H1 (cell line): ENCODE results near the gene PTPRR. TPM values are rescaled to one million over a fixed set of nuclear protein-coding genes. Genes with fewer than 3 reads are reported as not detected.

ENCODE experiments used
- CTCF ChIA-PET: fragments of 300-600 bp; sonication (Branson Sonifier 250); formaldehyde crosslinking; loops from one replicate; lab custom pipeline; 2021; ENCODE audit not compliant: partially characterized antibody; lab: Charles Lee
- POLR2A ChIA-PET: fragments of 300-600 bp; sonication (Branson Sonifier 250); formaldehyde crosslinking; loops from one replicate; lab custom pipeline; 2021; ENCODE audit warnings: inconsistent platforms; ENCODE audit not compliant: partially characterized antibody; lab: Charles Lee
- DNase-seq, 2 experiments: peaks; one replicate each; pipeline versions ENCODE4 v3.0.0 to v3.0.0-alpha.2; 2010 to 2022; ENCODE audit warnings: low spot score in 2 of 2, low read depth in 1 of 2, mixed read lengths in 1 of 2
- FAIRE-seq: peaks from 2 replicates; lab custom pipeline; 2011; peaks lifted over from hg19 to GRCh38; lab: Jason Lieb, UNC
- H2AFZ ChIP-seq: 2 replicates; pipeline ENCODE4 v1.8.1; 2012; ENCODE audit warnings: low read length, inconsistent platforms
- H2AK5ac ChIP-seq: 2 replicates; pipeline ENCODE4 v1.6.1; 2013; ENCODE audit warnings: low read depth, low read length
- H2BK120ac ChIP-seq: replicated peaks from 2 replicates; pipeline ENCODE3; 2013; ENCODE audit warnings: low read depth, low read length, inconsistent platforms
- H2BK12ac ChIP-seq: 2 replicates; pipeline ENCODE4 v1.6.1; 2013; ENCODE audit warnings: low read depth, low read length
- H2BK15ac ChIP-seq: 2 replicates; pipeline ENCODE4 v1.6.1; 2013; ENCODE audit warnings: low read length
- H2BK20ac ChIP-seq: 2 replicates; pipeline ENCODE4 v1.6.1; 2013; ENCODE audit warnings: low read length
- H2BK5ac ChIP-seq: 2 replicates; pipeline ENCODE4 v1.6.1; 2013; ENCODE audit warnings: low read depth, low read length
- H3K14ac ChIP-seq: 2 replicates; pipeline ENCODE4 v1.6.1; 2013; ENCODE audit warnings: inconsistent platforms; ENCODE audit not compliant: insufficient read length
- H3K18ac ChIP-seq: 2 replicates; pipeline ENCODE4 v1.6.1; 2013; ENCODE audit warnings: low read length; ENCODE audit errors: extremely low read depth
- H3K23ac ChIP-seq: 2 replicates; pipeline ENCODE4 v1.6.1; 2013; ENCODE audit warnings: inconsistent platforms; ENCODE audit not compliant: insufficient read length
- H3K23me2 ChIP-seq: 2 replicates; pipeline ENCODE4 v1.6.1; 2013; ENCODE audit warnings: low read depth, low read length
- H3K27ac ChIP-seq: 2 replicates; pipeline ENCODE4 v1.6.1; 2011; ENCODE audit warnings: low read depth, low read length, inconsistent platforms
- H3K27me3 ChIP-seq, 4 experiments: replicated peaks in 1 of 4; 1 replicate in 1 of 4; 2 replicates in 3 of 4; pipeline versions ENCODE4 v1.6.1 to v1.8.1; 2011 to 2013; ENCODE audit warnings: low read length in 3 of 4, mild to moderate bottlenecking in 3 of 4, inconsistent platforms in 2 of 4, mixed read lengths in 2 of 4, moderate library complexity in 1 of 4; ENCODE audit not compliant: control insufficient read depth in 3 of 4, insufficient read depth in 3 of 4; ENCODE audit errors: extremely low read depth in 1 of 4
- H3K36me3 ChIP-seq, 4 experiments: 2 replicates each; pipeline versions ENCODE4 v1.6.1 to v1.8.1; 2011 to 2013; ENCODE audit warnings: mild to moderate bottlenecking in 4 of 4, low read length in 3 of 4, moderate library complexity in 2 of 4, control low read depth in 1 of 4, inconsistent platforms in 1 of 4; ENCODE audit not compliant: insufficient read depth in 4 of 4, control insufficient read depth in 2 of 4
- H3K4ac ChIP-seq: replicated peaks from 2 replicates; pipeline ENCODE3; 2013; ENCODE audit warnings: low read length, low read depth, mixed read lengths, inconsistent platforms; ENCODE audit not compliant: insufficient read length
- H3K4me1 ChIP-seq, 4 experiments: replicated peaks in 1 of 4; 1 replicate in 1 of 4; 2 replicates in 3 of 4; pipeline versions ENCODE4 v1.6.1 to v1.8.1; 2011 to 2013; ENCODE audit warnings: low read length in 3 of 4, inconsistent platforms in 2 of 4, mixed read lengths in 1 of 4; ENCODE audit not compliant: insufficient read depth in 4 of 4, control insufficient read depth in 3 of 4
- H3K4me2 ChIP-seq, 2 experiments: 2 replicates each; pipeline versions ENCODE4 v1.6.1 to v1.8.1; 2011 to 2013; ENCODE audit warnings: low read depth in 2 of 2, low read length in 2 of 2, control low read depth in 1 of 2, inconsistent platforms in 1 of 2, mild to moderate bottlenecking in 1 of 2; ENCODE audit not compliant: insufficient read depth in 1 of 2
- H3K4me3 ChIP-seq, 4 experiments: fragments of 200-600, 300-600 bp in 1 of 4; sonication (generic), shearing (Covaris generic), sonication (Bioruptor Twin) in 1 of 4; 2 replicates each; pipeline versions ENCODE4 v1.5.1 to v1.8.1; 2011 to 2016; ENCODE audit warnings: low read length in 4 of 4, low read depth in 3 of 4, control low read depth in 2 of 4, inconsistent platforms in 2 of 4, mild to moderate bottlenecking in 2 of 4, mixed read lengths in 1 of 4, moderate library complexity in 1 of 4; ENCODE audit not compliant: insufficient read depth in 2 of 4; ENCODE audit errors: extremely low read depth in 1 of 4
- H3K56ac ChIP-seq: replicated peaks from 2 replicates; pipeline ENCODE3; 2013; ENCODE audit warnings: low read depth, mild to moderate bottlenecking, mixed read lengths, low read length, inconsistent platforms; ENCODE audit not compliant: insufficient read length
- H3K79me1 ChIP-seq: 2 replicates; pipeline ENCODE4 v1.6.1; 2013; ENCODE audit warnings: low read depth, low read length, control low read depth
- H3K79me2 ChIP-seq, 2 experiments: 2 replicates each; pipeline versions ENCODE4 v1.6.1 to v1.8.1; 2012 to 2013; ENCODE audit warnings: low read length in 2 of 2, mild to moderate bottlenecking in 2 of 2, inconsistent platforms in 1 of 2; ENCODE audit not compliant: insufficient read depth in 2 of 2, control insufficient read depth in 1 of 2
- H3K9ac ChIP-seq, 4 experiments: replicated peaks in 1 of 4; 1 replicate in 1 of 4; 2 replicates in 3 of 4; pipeline versions ENCODE4 v1.6.1 to v1.8.1; 2011 to 2013; ENCODE audit warnings: low read depth in 3 of 4, low read length in 3 of 4, control low read depth in 2 of 4, mild to moderate bottlenecking in 2 of 4, moderate library complexity in 2 of 4, inconsistent platforms in 1 of 4; ENCODE audit errors: extremely low read depth in 1 of 4
- H3K9me3 ChIP-seq, 2 experiments: 2 replicates each; pipeline versions ENCODE4 v1.6.1 to v1.8.1; 2012 to 2013; ENCODE audit warnings: mild to moderate bottlenecking in 2 of 2, moderate library complexity in 2 of 2, control low read depth in 1 of 2, inconsistent platforms in 1 of 2, low read depth in 1 of 2, low read length in 1 of 2, mixed read lengths in 1 of 2; ENCODE audit not compliant: insufficient read depth in 2 of 2
- H4K20me1 ChIP-seq, 2 experiments: replicated peaks in 1 of 2; 2 replicates each; pipeline versions ENCODE3 to v1.8.1; 2011 to 2013; ENCODE audit warnings: inconsistent platforms in 2 of 2, low read length in 2 of 2, mild to moderate bottlenecking in 1 of 2; ENCODE audit not compliant: insufficient read depth in 2 of 2, control insufficient read depth in 1 of 2
- H4K5ac ChIP-seq: 2 replicates; pipeline ENCODE4 v1.6.1; 2013; ENCODE audit warnings: low read length, low read depth, mixed read lengths, inconsistent platforms; ENCODE audit not compliant: insufficient read length
- H4K8ac ChIP-seq: 2 replicates; pipeline ENCODE4 v1.8.0; 2013; ENCODE audit warnings: mild to moderate bottlenecking, moderate library complexity, low read length, inconsistent platforms; ENCODE audit not compliant: insufficient read depth; ENCODE audit errors: extremely low read depth
- H4K91ac ChIP-seq: replicated peaks from 2 replicates; pipeline ENCODE3; 2013; ENCODE audit warnings: low read length, mixed read lengths, inconsistent platforms; ENCODE audit not compliant: insufficient read length
- ASH2L ChIP-seq: fragments of 200-600, 300-600 bp; sonication (generic); IDR thresholded peaks from one replicate; pipeline ENCODE4 v1.7.1; 2017; ENCODE audit warnings: low read length
- BACH1 ChIP-seq: IDR thresholded peaks from 2 replicates; pipeline ENCODE4 v1.6.1; 2012; ENCODE audit warnings: low read length, improper control_type of control experiment
- BCL11A ChIP-seq, 2 experiments: IDR thresholded peaks; one replicate each; pipeline ENCODE4 v1.6.1; 2011; ENCODE audit warnings: low read depth in 2 of 2, low read length in 2 of 2, mild to moderate bottlenecking in 2 of 2
- CTCF ChIP-seq, 3 experiments: IDR thresholded peaks; 1 replicate in 2 of 3; 2 replicates in 1 of 3; pipeline versions ENCODE4 v1.5.1 to v1.6.1; 2011; ENCODE audit warnings: low read length in 3 of 3, mild to moderate bottlenecking in 3 of 3, inconsistent platforms in 2 of 3, low read depth in 1 of 3, moderate library complexity in 1 of 3; ENCODE audit not compliant: insufficient read depth in 1 of 3; ENCODE audit errors: control extremely low read depth in 1 of 3
- FOSL1 ChIP-seq: IDR thresholded peaks from 2 replicates; pipeline ENCODE4 v1.6.1; 2011; ENCODE audit warnings: mild to moderate bottlenecking, low read depth, low read length, moderate library complexity; ENCODE audit not compliant: insufficient read depth
- KDM1A ChIP-seq: fragments of 200-600, 300-600 bp; sonication (generic); IDR thresholded peaks from 2 replicates; pipeline ENCODE4 v1.7.1; 2016; ENCODE audit warnings: mild to moderate bottlenecking, low read length, borderline replicate concordance
- KDM5A ChIP-seq: fragments of 200-600 bp; IDR thresholded peaks from 2 replicates; pipeline ENCODE4 v1.7.1; 2012; ENCODE audit warnings: mild to moderate bottlenecking, low read length, inconsistent platforms, mixed read lengths
- POLR2AphosphoS5 ChIP-seq: IDR thresholded peaks from 2 replicates; pipeline ENCODE4 v1.6.1; 2011; ENCODE audit warnings: low read depth, low read length
- RNF2 ChIP-seq: fragments of 200-900, 300-1000 bp; sonication (generic); IDR thresholded peaks from 2 replicates; pipeline ENCODE4 v1.7.1; 2016; ENCODE audit warnings: borderline replicate concordance, low read depth, mild to moderate bottlenecking, antibody characterized with exemption, low read length; ENCODE audit not compliant: poor library complexity, severe bottlenecking; ENCODE audit errors: missing control alignments
- SP2 ChIP-seq: IDR thresholded peaks from 2 replicates; pipeline ENCODE4 v1.6.1; 2012; ENCODE audit warnings: mild to moderate bottlenecking, low read length, inconsistent platforms
- YY1 ChIP-seq: IDR thresholded peaks from 2 replicates; pipeline ENCODE4 v1.6.1; 2011; ENCODE audit warnings: low read depth, mild to moderate bottlenecking, low read length
- ZNF274 ChIP-seq: IDR thresholded peaks from 2 replicates; pipeline ENCODE4 v1.7.0; 2012; ENCODE audit warnings: low read length, borderline replicate concordance; ENCODE audit errors: extremely low read depth
- WGBS, 2 experiments: shearing (Covaris generic) in 1 of 2; methylation state at CpG; one replicate each; pipeline versions ENCODE4 v1.1.6 to v1.1.7; 2013 to 2015; ENCODE audit warnings: low lambda C conversion rate in 2 of 2, mixed read lengths in 2 of 2, inconsistent platforms in 1 of 2, low coverage in 1 of 2, missing lambda C conversion rate in 1 of 2; ENCODE audit not compliant: insufficient replicate concordance in 2 of 2, insufficient coverage in 1 of 2, insufficient read length in 1 of 2; ENCODE audit errors: extremely low coverage in 1 of 2, missing lambda C conversion rate in 1 of 2; 5-methylcytosine and 5-hydroxymethylcytosine counted together
- polyA plus RNA-seq, 7 experiments: library from polyadenylated mRNA; depleted of rRNA in 3 of 7; stranded (reverse) in 5 of 7; unstranded in 2 of 7; fragments of >200 nt in 5 of 7; fragments of 200-250 nt in 2 of 7; gene quantifications; 1 replicate in 5 of 7; 2 replicates in 1 of 7; 4 replicates in 1 of 7; pipeline versions ENCODE4 v1.2.1 to v1.2.3, GENCODE V29; 2011 to 2013; ENCODE audit warnings: missing spikeins in 2 of 7, mixed read lengths in 2 of 7
- total RNA-seq: library from RNA; stranded (reverse); fragmentation: NEBNext Ultra II Directional; extraction: Animal tissue kit (Norgen Biotek cat#: 25700); gene quantifications from 2 replicates; pipeline ENCODE4 v1.2.1, GENCODE V29; 2021

PTPRR gene
- total and polyA plus RNA-seq, 2 of the 8 experiments (the other 6 are each of a cell fraction or from before 2014, with no cell fraction given): 0.07 to 0.35 TPM

- DNase-seq: no peak
- no peak overlapping the region for H3K9ac ChIP-seq
- H3K23me2 ChIP-seq: no peaks in the 10 kb centered on the region
- TF ChIP-seq FOSL1: no peak
- TF ChIP-seq ZNF274: no peak
- TF ChIP-seq BCL11A (IDR thresholded peaks at IDR 0.05; ENCODE audit: low read depth in 2 of 2, low read length in 2 of 2): no peak
- no peak for TF ChIP-seq YY1
- no peak for TF ChIP-seq CTCF (IDR thresholded peaks at IDR 0.05; ENCODE audit: control extremely low read depth in 1 of 3, insufficient read depth in 1 of 3, low read depth in 1 of 3, low read length in 3 of 3)
- no peak for TF ChIP-seq SP2
- TF ChIP-seq BACH1: no peak
- no peak for TF ChIP-seq KDM5A
- no peak for TF ChIP-seq ASH2L
- no peak for TF ChIP-seq KDM1A
- TF ChIP-seq POLR2AphosphoS5: no peak
- no peak for TF ChIP-seq RNF2
Measured at GRCh38 chr12:70644861-70645260, 275.7 kb downstream of the PTPRR start.

More at GRCh38 chr12:70644861-70645260, 275.7 kb downstream of the PTPRR start:
- Histone ChIP-seq H3K36me3 (no peaks in the 10 kb centered on the region), H2AFZ (no peak overlapping the region), H3K4ac (no peak overlapping the region), H2BK15ac (no peak overlapping the region), H3K14ac (no peak overlapping the region), H3K4me2 (no peak overlapping the region), H3K9me3 (no peaks in the 10 kb centered on the region), H4K91ac (no peak overlapping the region), H3K23ac (no peak overlapping the region), H3K27me3 (no peaks in the 10 kb centered on the region), H2BK20ac (peak overlapping the region; percentile 15; the same call in 1 of the 2 replicates), H4K5ac (no peak overlapping the region), H3K4me3 (no peak overlapping the region), H3K18ac (0 out of 2 replicates have a peak overlapping the region, but pooled peaks have one; percentile 39), H2BK120ac (no peak overlapping the region), H3K79me2 (no peaks in the 10 kb centered on the region), H3K27ac (no peak overlapping the region), H2BK5ac (peak overlapping the region; percentile 63; the same call in 1 of the 2 replicates), H3K79me1 (no peaks in the 10 kb centered on the region), H4K20me1 (no peaks in the 10 kb centered on the region), H4K8ac (no peak overlapping the region), H2BK12ac (no peak overlapping the region; the same call in 1 of the 2 replicates), H3K56ac (no peak overlapping the region), H2AK5ac (no peak overlapping the region), H3K4me1 (peaks cover 3 to 13% (median 6%) of the 10 kb centered on the region in 4 experiments; a peak in 5 of 7 replicates)
- POLR2A ChIA-PET: no interaction called here
- CTCF ChIA-PET: interaction anchor here (1.5 kb wide), 1 partner anchor 9 kb away, joined by 3 read pairs; no protein-coding TSS in a partner anchor
- no peak for FAIRE-seq
- WGBS, 2 experiments: 90% methylated on average over 2 of the region's 2 CpGs; no CpG with 5 or more reads in 1 of the 2 experiments
